Activated T-cell treated with anti-CD3 and anti-CD28 coated beads for 48 hours (primary cell): ENCODE data around the gene TMEM167A.

ENCODE experiments used
- DNase-seq: peaks from one replicate; pipeline ENCODE4 v3.0.0-alpha.2; 2020; ENCODE audit warnings: low read depth

Gene TMEM167A

GRCh38 chr5:83034528-83035207 is 42.5 kb downstream of the TMEM167A start:
- no peak for DNase-seq

GRCh38 chr5:83034036-83034435 is 43.2 kb downstream of the TMEM167A start:
- no peak for DNase-seq

GRCh38 chr5:83031381-83031780 is 45.8 kb downstream of the TMEM167A start:
- no peak for DNase-seq

GRCh38 chr5:83029912-83030311 is 47.3 kb downstream of the TMEM167A start:
- no peak for DNase-seq

GRCh38 chr5:83026930-83027687 is 50.1 kb downstream of the TMEM167A start:
- DNase-seq, result no peak

- DNase-seq, result no peak
Observed at GRCh38 chr5:83026516-83026915, 50.7 kb downstream of the TMEM167A start.

GRCh38 chr5:83025690-83026478 is 51.3 kb downstream of the TMEM167A start:
- no peak for DNase-seq

GRCh38 chr5:83022334-83022733 is 54.9 kb downstream of the TMEM167A start:
- no peak for DNase-seq

- no peak for DNase-seq
Observed at GRCh38 chr5:83015676-83016075, 61.5 kb downstream of the TMEM167A start.

GRCh38 chr5:83011985-83012384 is 65.2 kb downstream of the TMEM167A start:
- no peak for DNase-seq

- no peak for DNase-seq
Observed at GRCh38 chr5:83009408-83009807, 67.8 kb downstream of the TMEM167A start.

GRCh38 chr5:83007755-83008154 is 69.4 kb downstream of the TMEM167A start:
- DNase-seq, result no peak

GRCh38 chr5:83006683-83007283 is 70.4 kb downstream of the TMEM167A start:
- no peak for DNase-seq

GRCh38 chr5:83003791-83004190 is 73.4 kb downstream of the TMEM167A start:
- no peak for DNase-seq
